Measurements from ENCODE around the gene BRWD1.
"Not testable (repeated sequence)": the region's sequence is repeated elsewhere in the genome, so short reads cannot be mapped to it uniquely, and the experiment has no call there.

BRWD1 gene

GRCh38 chr21:39178421-39178820 lies 135.0 kb downstream of the BRWD1 start:
- in situ Hi-C loops (cut with HindIII; ENCODE audit: low sequenced_read_pairs): no loop called here

DNA sequence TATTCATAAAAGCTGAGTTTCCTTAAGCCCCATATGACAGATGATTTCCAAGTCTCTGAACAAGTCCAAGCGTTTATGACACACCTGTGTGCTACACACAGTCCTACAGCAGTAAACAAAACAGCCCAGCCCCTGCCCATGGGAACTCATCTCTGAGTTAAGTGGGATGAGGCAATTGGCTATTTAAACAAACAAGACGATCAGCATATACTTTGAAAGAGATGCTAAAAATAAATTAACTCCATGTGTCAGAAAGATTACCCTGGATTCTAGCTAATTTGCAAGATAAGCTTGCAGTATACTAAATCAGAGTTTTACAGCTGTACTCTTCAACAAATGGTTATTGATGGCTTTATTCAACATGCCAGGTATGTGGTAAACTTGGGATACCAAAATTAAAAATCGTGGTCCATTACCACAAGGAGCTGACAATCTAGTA lies 137.1 kb downstream of the BRWD1 start:
- in situ Hi-C loops (cut with HindIII; ENCODE audit: low sequenced_read_pairs): no loop called here

DNA sequence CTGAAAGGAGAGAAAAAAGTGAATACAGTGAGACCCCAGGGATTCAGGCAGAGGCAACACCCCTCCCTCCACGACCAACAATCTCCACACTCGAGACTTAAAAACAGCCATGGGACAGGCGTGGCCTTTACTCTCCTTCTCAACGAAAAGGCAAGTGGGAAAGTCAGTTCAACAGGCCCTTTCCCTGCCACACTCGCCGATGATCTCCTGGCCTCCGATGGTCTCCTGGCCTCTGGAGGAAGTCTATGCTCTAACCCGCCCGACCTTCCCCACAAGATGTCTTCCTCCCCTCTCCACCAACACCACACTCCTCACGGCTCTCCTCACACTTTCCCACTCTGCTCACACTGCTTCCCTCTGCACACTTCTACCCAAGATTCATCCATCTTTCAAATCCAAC lies 137.8 kb downstream of the BRWD1 start:
- in situ Hi-C loops (cut with HindIII; ENCODE audit: low sequenced_read_pairs): no loop called here

DNA sequence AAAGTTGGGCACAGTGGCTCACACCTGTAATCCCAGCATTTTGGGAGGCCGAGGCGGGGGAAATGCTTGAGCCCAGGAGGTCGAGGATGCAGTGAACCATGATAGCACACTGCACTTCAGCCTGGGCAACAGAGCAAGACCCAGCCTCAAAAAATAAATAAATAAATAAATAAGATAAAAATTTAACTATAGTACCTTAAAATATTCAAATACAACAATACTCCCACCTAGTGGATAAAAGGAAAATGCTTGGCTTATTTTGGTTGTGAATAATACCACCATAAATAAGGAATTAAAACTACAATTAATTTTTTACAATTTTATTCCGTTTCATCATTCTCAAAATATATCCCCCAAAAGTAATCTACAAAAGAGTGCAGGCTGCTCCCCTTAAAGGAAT lies 138.3 kb downstream of the BRWD1 start:
- in situ Hi-C loops (cut with HindIII; ENCODE audit: low sequenced_read_pairs): no loop called here

DNA sequence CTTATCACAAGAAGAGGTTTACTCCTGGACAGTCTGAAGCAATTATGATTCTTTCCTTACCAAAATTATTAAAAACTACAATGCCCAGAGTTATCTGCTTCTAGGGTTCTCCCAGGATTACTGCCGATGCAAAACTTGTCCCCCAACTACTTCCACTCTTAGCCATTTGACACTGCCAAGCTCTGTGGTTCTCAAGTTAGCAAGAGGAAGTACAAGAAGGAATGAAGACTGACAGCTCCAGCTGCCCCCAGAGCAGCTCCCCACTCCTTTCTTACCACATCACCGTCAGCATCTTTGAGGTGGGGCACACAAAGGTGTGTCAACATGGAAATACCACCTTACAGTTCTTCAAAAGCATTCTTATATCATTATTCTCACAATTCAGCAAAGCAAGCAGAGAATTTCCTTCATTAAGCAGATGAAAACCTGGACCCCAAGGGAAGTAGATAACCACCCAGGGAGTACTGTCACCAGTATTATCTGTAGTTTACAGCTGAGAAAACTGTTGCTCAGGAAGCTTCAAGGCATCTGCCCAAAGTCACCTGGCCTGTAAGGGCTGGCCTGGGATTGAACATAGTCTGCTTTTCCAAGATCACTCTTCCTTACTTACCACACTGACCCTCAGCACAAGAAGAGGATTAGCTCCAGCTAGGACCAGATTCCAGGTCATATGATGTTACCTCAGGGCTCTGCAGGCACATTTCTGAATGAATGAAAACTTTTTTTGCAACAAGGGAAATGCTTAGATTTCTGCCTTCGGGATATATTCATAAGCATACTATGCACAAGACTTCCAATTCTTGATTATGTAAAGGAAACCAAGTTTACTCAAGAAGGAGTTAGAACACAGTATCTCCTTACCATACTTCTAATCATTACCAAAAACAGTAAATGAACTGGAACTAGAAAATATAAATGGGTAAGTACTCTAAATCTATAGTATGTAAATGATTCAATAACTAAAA lies 139.4 kb downstream of the BRWD1 start:
- in situ Hi-C loops (cut with HindIII; ENCODE audit: low sequenced_read_pairs): no loop called here

- in situ Hi-C loops (cut with HindIII; ENCODE audit: low sequenced_read_pairs): no loop called here
These were observed 143.5 kb downstream of the BRWD1 start for GRCh38 chr21:39169906-39170305.

GRCh38 chr21:39168800-39169199 lies 144.6 kb downstream of the BRWD1 start:
- in situ Hi-C loops (cut with HindIII; ENCODE audit: low sequenced_read_pairs): no loop called here

- in situ Hi-C loops (cut with HindIII; ENCODE audit: low sequenced_read_pairs): no loop called here
These were observed 148.9 kb downstream of the BRWD1 start for GRCh38 chr21:39164523-39164922.

DNA sequence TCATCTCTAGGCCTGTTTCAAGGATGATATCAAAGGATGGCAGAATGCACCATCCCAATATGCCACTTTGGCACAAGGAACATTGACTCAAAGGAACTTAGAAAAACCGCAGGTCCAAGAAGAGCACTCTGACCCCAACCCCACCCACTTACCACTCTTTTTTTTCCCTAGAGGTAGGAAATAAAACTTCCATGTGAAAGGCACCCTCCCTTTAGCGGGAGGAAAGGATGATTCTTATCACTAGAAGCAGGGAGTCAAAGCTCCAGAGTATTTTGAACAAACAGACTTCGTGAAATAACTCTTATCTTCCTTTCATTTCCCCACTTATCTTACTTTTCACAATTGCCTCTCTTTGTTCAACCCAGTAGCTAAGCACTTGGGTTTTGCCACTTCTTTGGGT lies 152.4 kb downstream of the BRWD1 start:
- in situ Hi-C loops (cut with HindIII; ENCODE audit: low sequenced_read_pairs): no loop called here

GRCh38 chr21:39159342-39160063 lies 153.9 kb downstream of the BRWD1 start:
- in situ Hi-C loops (cut with HindIII; ENCODE audit: low sequenced_read_pairs): no loop called here

- in situ Hi-C loops (cut with HindIII; ENCODE audit: low sequenced_read_pairs): not testable (repeated sequence)
These were observed 156.2 kb downstream of the BRWD1 start for GRCh38 chr21:39157241-39157640.

GRCh38 chr21:39156024-39156423 lies 157.4 kb downstream of the BRWD1 start:
- in situ Hi-C loops (cut with HindIII; ENCODE audit: low sequenced_read_pairs): no loop called here

- in situ Hi-C loops (cut with HindIII; ENCODE audit: low sequenced_read_pairs): no loop called here
These were observed 157.9 kb downstream of the BRWD1 start for GRCh38 chr21:39155578-39155977.

DNA sequence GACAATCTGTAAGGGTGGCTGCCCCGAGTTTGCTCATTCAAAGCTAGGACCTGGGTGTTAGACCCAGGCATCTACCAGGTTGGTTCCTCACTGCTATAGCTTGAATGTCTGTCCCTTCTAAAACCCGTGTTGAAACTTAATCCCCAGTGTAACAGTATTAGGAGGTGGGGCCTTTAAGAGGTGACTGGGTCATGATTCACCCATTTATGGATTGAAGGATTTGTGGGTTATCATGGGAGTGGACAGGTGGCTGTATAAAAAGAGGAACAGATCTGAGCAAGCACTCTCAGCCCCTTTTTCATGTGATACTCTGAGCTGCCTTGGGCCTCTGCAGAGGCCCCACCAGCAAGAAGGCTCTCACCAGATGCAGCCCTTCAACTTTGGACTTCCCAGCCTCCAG lies 159.6 kb downstream of the BRWD1 start:
- in situ Hi-C loops (cut with HindIII; ENCODE audit: low sequenced_read_pairs): no loop called here

- in situ Hi-C loops (cut with HindIII; ENCODE audit: low sequenced_read_pairs): no loop called here
These were observed 160.1 kb downstream of the BRWD1 start for GRCh38 chr21:39153373-39153772.

GRCh38 chr21:39152271-39152670 lies 161.2 kb downstream of the BRWD1 start:
- in situ Hi-C loops (cut with HindIII; ENCODE audit: low sequenced_read_pairs): no loop called here

DNA sequence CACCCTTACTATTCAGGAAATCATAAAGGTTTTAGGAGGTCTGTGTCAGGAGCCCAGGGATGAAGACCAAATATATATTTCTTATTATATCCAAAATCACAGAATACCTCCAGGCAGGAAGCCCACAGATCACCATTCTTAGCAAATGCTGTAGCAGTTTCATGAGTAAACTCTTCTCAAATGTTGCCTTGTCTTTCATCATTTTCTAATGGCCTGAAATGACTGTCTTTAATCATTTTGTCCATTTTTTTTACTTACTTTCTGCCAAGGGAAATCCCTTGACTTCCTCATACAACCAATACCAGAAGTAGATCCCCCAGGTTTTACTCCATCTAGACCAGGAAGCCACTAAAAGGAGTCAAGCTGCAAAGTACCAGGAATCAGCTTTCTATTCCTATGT lies 162.6 kb downstream of the BRWD1 start:
- in situ Hi-C loops (cut with HindIII; ENCODE audit: low sequenced_read_pairs): no loop called here

DNA sequence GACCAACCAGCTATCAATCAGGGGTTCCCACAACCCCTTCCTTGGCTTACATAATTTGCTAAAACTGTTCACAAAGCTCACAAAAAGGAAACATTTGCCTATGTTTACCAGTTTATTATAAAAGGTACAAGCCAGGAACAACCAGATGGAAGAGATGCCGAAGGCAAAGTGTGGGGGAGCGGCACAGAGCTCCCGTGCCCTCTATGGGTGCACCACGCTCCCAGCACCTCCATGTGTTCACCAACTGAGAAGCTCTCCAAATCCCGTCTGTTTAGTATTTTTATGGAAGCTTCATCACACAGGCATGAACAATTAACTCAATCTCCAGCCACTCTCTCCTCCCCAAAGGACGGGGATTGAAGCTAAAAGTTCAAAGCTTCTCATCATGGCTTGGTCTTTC lies 163.1 kb downstream of the BRWD1 start:
- in situ Hi-C loops (cut with HindIII; ENCODE audit: low sequenced_read_pairs): no loop called here

DNA sequence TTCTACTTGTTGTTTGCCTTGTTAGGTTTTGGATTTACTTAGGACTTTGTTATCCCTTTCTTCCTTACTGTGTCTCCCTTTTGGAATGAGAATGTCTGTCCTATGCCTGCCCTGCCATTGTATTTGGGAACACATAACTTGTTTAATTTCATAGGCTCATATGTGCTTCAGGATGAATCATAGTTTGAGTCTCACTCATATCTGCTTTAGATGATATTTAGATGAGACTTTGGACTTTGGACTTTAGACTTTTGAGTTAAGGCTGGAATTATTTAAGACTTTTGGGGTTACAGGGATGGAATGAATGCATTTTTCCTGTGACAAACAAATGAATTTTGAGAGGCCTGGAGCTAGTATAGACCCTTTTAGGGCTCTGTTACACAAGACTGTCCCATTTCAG lies 163.6 kb downstream of the BRWD1 start:
- in situ Hi-C loops (cut with HindIII; ENCODE audit: low sequenced_read_pairs): no loop called here

- in situ Hi-C loops (cut with HindIII; ENCODE audit: low sequenced_read_pairs): no loop called here
These were observed 164.5 kb downstream of the BRWD1 start for GRCh38 chr21:39148975-39149374.

- in situ Hi-C loops (cut with HindIII; ENCODE audit: low sequenced_read_pairs): no loop called here
These were observed 169.2 kb downstream of the BRWD1 start for GRCh38 chr21:39144191-39144590.

- in situ Hi-C loops (cut with HindIII; ENCODE audit: low sequenced_read_pairs): no loop called here
These were observed 170.5 kb downstream of the BRWD1 start for GRCh38 chr21:39142972-39143371.
